Breast epithelium (tissue), 4 donors: ENCODE data around the gene AUH. TPM values are rescaled to one million over a fixed set of nuclear protein-coding genes. Genes with fewer than 3 reads are reported as not detected.

Experiments used
- DNase-seq, 2 donors: peaks; one replicate each; pipeline ENCODE4 v3.0.0-alpha.2; 2019; ENCODE audit warnings: low spot score in 2 of 2
- H3K27ac ChIP-seq, 2 donors: fragments of 200-600 bp; sonication (generic) in 1 of 2; one replicate each; pipeline ENCODE4 v1.5.1; 2016 to 2019; ENCODE audit warnings: mild to moderate bottlenecking in 1 of 2
- H3K27me3 ChIP-seq, 2 donors: fragments of 200-600 bp; sonication (generic) in 1 of 2; one replicate each; pipeline versions ENCODE4 v1.5.1 to v1.6.0; 2017 to 2019; ENCODE audit warnings: control low read depth in 1 of 2, mild to moderate bottlenecking in 1 of 2
- H3K36me3 ChIP-seq: fragments of 200-600 bp; one replicate; pipeline ENCODE4 v1.5.1; 2019
- H3K4me1 ChIP-seq, 2 donors: fragments of 200-600 bp; sonication (generic); one replicate each; pipeline ENCODE4 v1.5.1; 2016 to 2019; ENCODE audit warnings: control low read depth in 1 of 2
- H3K4me3 ChIP-seq, 3 donors: fragments of 200-600 bp; sonication (generic); 1 replicate in 2 of 3; 2 replicates in 1 of 3; pipeline ENCODE4 v1.5.1; 2016 to 2019; ENCODE audit warnings: mild to moderate bottlenecking in 3 of 3, moderate library complexity in 2 of 3
- H3K9me3 ChIP-seq, 2 donors: fragments of 200-600 bp; sonication (generic) in 1 of 2; one replicate each; pipeline ENCODE4 v1.5.1; 2016 to 2019; ENCODE audit warnings: control low read depth in 1 of 2
- CTCF ChIP-seq, 3 donors: fragments of 450-650 bp; IDR thresholded peaks; one replicate each; pipeline ENCODE4 v1.5.1; 2016 to 2017; ENCODE audit warnings: antibody characterized with exemption in 3 of 3, mild to moderate bottlenecking in 3 of 3, moderate library complexity in 3 of 3
- POLR2A ChIP-seq: fragments of 450-650 bp; IDR thresholded peaks from one replicate; pipeline ENCODE4 v1.6.1; 2016; ENCODE audit warnings: antibody characterized with exemption, mild to moderate bottlenecking, moderate library complexity
- POLR2AphosphoS5 ChIP-seq, 3 donors: sonication (generic); formaldehyde crosslinking; IDR thresholded peaks; one replicate each; pipeline ENCODE4 v1.6.1; 2017; ENCODE audit warnings: antibody characterized with exemption in 3 of 3
- intact Hi-C: fragments of 100-400 bp; cut with DNase I; formaldehyde crosslinking; loops from one replicate; pipeline ENCODE4 v1.15.1; 2023; ENCODE audit warnings: low total_unique reads
- total RNA-seq, 3 donors: library from RNA; depleted of rRNA; stranded (reverse); fragments of >200 nt; gene quantifications; one replicate each; pipeline ENCODE4 v1.1.0, GENCODE V29; 2016

Gene AUH
- total RNA-seq: 10 to 100 TPM; 34.2 to 64.4 (median 50.8) TPM

- peak within 1 kb of the TSS; percentile 94 to 95 for H3K27ac ChIP-seq
- intact Hi-C loops: no loop called here
Observed at GRCh38 chr9:91361291-91362050, at the start of gene AUH. Gene AUH, minus strand, starts transcription at chr9:91361918. Its CDS starts 29 bp downstream, at chr9:91361889.

GRCh38 chr9:91411096-91411771 is 49.5 kb upstream of the AUH start:
- DNase-seq: no peak
- H3K27ac ChIP-seq: no peak overlapping the region
- no peaks in the 10 kb centered on the region for H3K9me3 ChIP-seq
- H3K4me3 ChIP-seq: no peak overlapping the region
- H3K36me3 ChIP-seq: peaks cover 7% of the 10 kb centered on the region
- TF ChIP-seq POLR2A: no peak
- no peak for TF ChIP-seq POLR2AphosphoS5 (IDR thresholded peaks at IDR 0.05)
- no peak for TF ChIP-seq CTCF (IDR thresholded peaks at IDR 0.05)
- no peaks in the 10 kb centered on the region for H3K27me3 ChIP-seq
- intact Hi-C loops: no loop called here
- no peaks in the 10 kb centered on the region for H3K4me1 ChIP-seq

More at GRCh38 chr9:91361291-91362050, at the start of gene AUH:
- H3K36me3 ChIP-seq: no peaks in the 10 kb centered on the region
- H3K9me3 ChIP-seq: no peaks in the 10 kb centered on the region
- peak within 1 kb of the TSS; percentile 87 to 97 (median 95) for H3K4me3 ChIP-seq
- no peaks in the 10 kb centered on the region for H3K27me3 ChIP-seq
- no peak for TF ChIP-seq POLR2A
- peak in 1 of 3 donors; percentile 14 for TF ChIP-seq CTCF (IDR thresholded peaks at IDR 0.05)
- peak; percentile 8 to 45 (median 34) for TF ChIP-seq POLR2AphosphoS5 (IDR thresholded peaks at IDR 0.05)
- DNase-seq: peak; percentile 67 to 86
- H3K4me1 ChIP-seq: no peaks in the 10 kb centered on the region

GRCh38 chr9:91410161-91410560 is 48.4 kb upstream of the AUH start:
- no peaks in the 10 kb centered on the region for H3K27me3 ChIP-seq
- TF ChIP-seq POLR2AphosphoS5 (IDR thresholded peaks at IDR 0.05): no peak
- no peak for TF ChIP-seq CTCF (IDR thresholded peaks at IDR 0.05)
- TF ChIP-seq POLR2A: no peak
- no peaks in the 10 kb centered on the region for H3K9me3 ChIP-seq
- H3K27ac ChIP-seq: no peak overlapping the region
- H3K36me3 ChIP-seq: peaks cover 7% of the 10 kb centered on the region
- DNase-seq: no peak
- intact Hi-C loops: no loop called here
- no peak overlapping the region for H3K4me3 ChIP-seq
- H3K4me1 ChIP-seq: no peaks in the 10 kb centered on the region

- no peaks in the 10 kb centered on the region for H3K9me3 ChIP-seq
- peaks cover 7% of the 10 kb centered on the region for H3K36me3 ChIP-seq
Observed at GRCh38 chr9:91408475-91408874, 46.8 kb upstream of the AUH start.

More at GRCh38 chr9:91408475-91408874, 46.8 kb upstream of the AUH start:
- Histone ChIP-seq H3K27me3 (no peaks in the 10 kb centered on the region), H3K27ac (no peak overlapping the region), H3K4me3 (no peak overlapping the region), H3K4me1 (no peaks in the 10 kb centered on the region)
- DNase-seq: no peak
- intact Hi-C loops: loop anchor here (10.0 kb wide), 1 partner anchor 1656 kb away; no protein-coding TSS in a partner anchor
- TF ChIP-seq POLR2A: no peak
- TF ChIP-seq CTCF (IDR thresholded peaks at IDR 0.05): no peak
- TF ChIP-seq POLR2AphosphoS5 (IDR thresholded peaks at IDR 0.05): no peak
